Ectodermal cell (in vitro differentiated cells): ENCODE results near the gene DAGLA.
A peak's percentile ranks its signal among the peaks of the same experiment; 100 is the strongest.

Source experiments
- H3K27ac ChIP-seq: 2 replicates; pipeline ENCODE4 v1.7.0; 2013; ENCODE audit warnings: mild to moderate bottlenecking, low read depth, low read length; ENCODE audit not compliant: insufficient read depth, poor library complexity, severe bottlenecking
- H3K27me3 ChIP-seq: 2 replicates; pipeline ENCODE4 v1.7.0; 2013; ENCODE audit warnings: mild to moderate bottlenecking, low read length; ENCODE audit not compliant: insufficient read depth, control insufficient read depth, poor library complexity, severe bottlenecking
- H3K36me3 ChIP-seq: one replicate; pipeline ENCODE4 v1.7.0; 2013; ENCODE audit warnings: low read length; ENCODE audit not compliant: control insufficient read depth, insufficient read depth
- H3K4me1 ChIP-seq: one replicate; pipeline ENCODE4 v1.7.0; 2013; ENCODE audit warnings: low read length; ENCODE audit not compliant: control insufficient read depth, insufficient read depth
- H3K4me3 ChIP-seq: 2 replicates; pipeline ENCODE4 v1.7.0; 2013; ENCODE audit warnings: low read depth, low read length, control low read depth; ENCODE audit not compliant: insufficient read depth
- H3K9me3 ChIP-seq: 2 replicates; pipeline ENCODE4 v1.7.0; 2013; ENCODE audit warnings: mild to moderate bottlenecking, low read length, moderate library complexity; ENCODE audit not compliant: control insufficient read depth
- WGBS, 2 experiments: methylation state at CpG; one replicate each; pipeline ENCODE4 v1.1.7; 2013; ENCODE audit warnings: missing lambda C conversion rate in 2 of 2; 5-methylcytosine and 5-hydroxymethylcytosine counted together

Gene DAGLA

GRCh38 chr11:61787928-61788491, 107.8 kb downstream of the DAGLA start:
- Histone ChIP-seq H3K27me3 (no peaks in the 10 kb centered on the region), H3K4me1 (peaks cover 9% of the 10 kb centered on the region), H3K36me3 (peaks cover 51% of the 10 kb centered on the region), H3K9me3 (no peaks in the 10 kb centered on the region), H3K27ac (no peak overlapping the region), H3K4me3 (no peak overlapping the region)
- WGBS, 2 experiments: 67 to 73% methylated on average over 6 to 9 of the region's 9 CpGs

GRCh38 chr11:61791737-61792309, 111.6 kb downstream of the DAGLA start:
- Histone ChIP-seq H3K36me3 (peaks cover 45% of the 10 kb centered on the region), H3K9me3 (no peaks in the 10 kb centered on the region)
- whole genome bisulfite sequencing, 2 experiments: 12 to 14% methylated on average over 14 of the region's 14 CpGs

GRCh38 chr11:61792310-61793082, 112.3 kb downstream of the DAGLA start, which contains the start of the genes FEN1 and TMEM258:
TSS of gene FEN1 (plus strand) at chr11:61792911. CDS start at chr11:61795362, 2,451 bp downstream.
TSS of gene TMEM258 (minus strand) at chr11:61792599. CDS start at chr11:61792558, 41 bp downstream.
- whole genome bisulfite sequencing, 2 experiments: 0% methylated on average over 61 of the region's 61 CpGs
- Histone ChIP-seq H3K27me3 (no peaks in the 10 kb centered on the region), H3K4me1 (peaks cover 9% of the 10 kb centered on the region), H3K36me3 (peaks cover 41% of the 10 kb centered on the region), H3K27ac (peak within 1 kb of the TSS; percentile 98), H3K4me3 (peak within 1 kb of the TSS; percentile 99), H3K9me3 (no peaks in the 10 kb centered on the region)

More at GRCh38 chr11:61791737-61792309, 111.6 kb downstream of the DAGLA start:
- Histone ChIP-seq H3K27ac (peak overlapping the region; percentile 98), H3K4me3 (peak overlapping the region; percentile 99), H3K27me3 (no peaks in the 10 kb centered on the region), H3K4me1 (peaks cover 9% of the 10 kb centered on the region)

GRCh38 chr11:61793083-61793828, 113.1 kb downstream of the DAGLA start:
- 7 to 8% methylated on average over 29 of the region's 29 CpGs for WGBS, 2 experiments

GRCh38 chr11:61793829-61794204, 113.6 kb downstream of the DAGLA start:
- no peaks in the 10 kb centered on the region for H3K9me3 ChIP-seq
- WGBS, 2 experiments: 86 to 87% methylated on average over 3 of the region's 3 CpGs
- peak overlapping the region; percentile 99 for H3K4me3 ChIP-seq
- peaks cover 32% of the 10 kb centered on the region for H3K36me3 ChIP-seq
- H3K27ac ChIP-seq: no peak overlapping the region
- H3K4me1 ChIP-seq: peaks cover 9% of the 10 kb centered on the region
- no peaks in the 10 kb centered on the region for H3K27me3 ChIP-seq

More at GRCh38 chr11:61793083-61793828, 113.1 kb downstream of the DAGLA start:
- Histone ChIP-seq H3K4me1 (peaks cover 9% of the 10 kb centered on the region), H3K27me3 (no peaks in the 10 kb centered on the region), H3K4me3 (peak overlapping the region; percentile 99), H3K27ac (peak overlapping the region; percentile 98), H3K9me3 (no peaks in the 10 kb centered on the region), H3K36me3 (peaks cover 36% of the 10 kb centered on the region)

GRCh38 chr11:61794579-61794978, 114.4 kb downstream of the DAGLA start:
- 96 to 98% methylated on average over 4 of the region's 4 CpGs for WGBS, 2 experiments
- Histone ChIP-seq H3K4me1 (peaks cover 9% of the 10 kb centered on the region), H3K27me3 (no peaks in the 10 kb centered on the region), H3K9me3 (no peaks in the 10 kb centered on the region), H3K27ac (no peak overlapping the region), H3K36me3 (peaks cover 24% of the 10 kb centered on the region), H3K4me3 (no peak overlapping the region)

- Histone ChIP-seq H3K4me1 (peaks cover 9% of the 10 kb centered on the region), H3K27me3 (no peaks in the 10 kb centered on the region), H3K4me3 (no peak overlapping the region), H3K27ac (no peak overlapping the region), H3K9me3 (no peaks in the 10 kb centered on the region), H3K36me3 (peaks cover 18% of the 10 kb centered on the region)
- WGBS, 2 experiments: 95 to 97% methylated on average over 12 of the region's 12 CpGs
Observed at GRCh38 chr11:61795459-61795858, 115.3 kb downstream of the DAGLA start.

GRCh38 chr11:61795876-61796526, 115.8 kb downstream of the DAGLA start:
- Histone ChIP-seq H3K4me3 (no peak overlapping the region), H3K27ac (no peak overlapping the region), H3K27me3 (no peaks in the 10 kb centered on the region), H3K36me3 (peaks cover 17% of the 10 kb centered on the region), H3K9me3 (no peaks in the 10 kb centered on the region), H3K4me1 (peaks cover 9% of the 10 kb centered on the region)
- WGBS, 2 experiments: 96% methylated on average over 18 of the region's 18 CpGs
